HCT116 (cell line): ENCODE data around the gene ACTL7A. TPM values are rescaled to one million over a fixed set of nuclear protein-coding genes. Genes with fewer than 3 reads are reported as not detected.

Experiments used
- ATAC-seq: fragments of 200-7000 bp; cut with Tn5 transposase; 2 replicates; pipeline ENCODE4 v1.9.1; 2020; ENCODE audit warnings: mild to moderate bottlenecking, moderate library complexity
- BruUV-seq: library from RNA; stranded (reverse); fragments of 400-500 nt; replicated peaks from 2 replicates; lab custom pipeline; 2021; lab: Mats Ljungman, UMichigan
- CTCF ChIA-PET: fragments of 300-600 bp; sonication (Branson Sonifier 250); formaldehyde crosslinking; loops from one replicate; lab custom pipeline; 2021; ENCODE audit warnings: antibody characterized with exemption; lab: Charles Lee
- POLR2A ChIA-PET: fragments of 300-600, 350-600 bp; sonication (Branson Sonifier 250); formaldehyde crosslinking; loops from one replicate; lab custom pipeline; 2021; ENCODE audit warnings: antibody characterized with exemption; lab: Charles Lee
- RAD21 ChIA-PET, 2 experiments: fragments of 300-600 bp; sonication (Branson Sonifier 250); formaldehyde crosslinking; loops; one replicate each; lab custom pipeline; 2023; ENCODE audit warnings: low total read pairs in 2 of 2; ENCODE audit not compliant: uncharacterized antibody in 2 of 2, unreplicated experiment in 2 of 2, low non-redundant PET in 1 of 2; lab: Charles Lee
- DNase-seq: peaks from one replicate; pipeline ENCODE4 v3.0.0-alpha.2; 2010; ENCODE audit warnings: low read depth, low spot score
- H2AFZ ChIP-seq: fragments of 200-600 bp; shearing (Covaris generic), sonication (generic); 2 replicates; pipeline ENCODE4 v1.6.1; 2017; ENCODE audit warnings: low read depth, mixed run types, mixed read lengths, antibody characterized with exemption, low read length; ENCODE audit not compliant: poor library complexity, severe bottlenecking
- H3K27ac ChIP-seq: 2 replicates; pipeline ENCODE4 v1.5.1; 2012; ENCODE audit warnings: low read depth, low read length
- H3K27me3 ChIP-seq: fragments of 200-600 bp; sonication (generic); 2 replicates; pipeline ENCODE4 v1.6.1; 2016; ENCODE audit warnings: mixed run types, low read length, mixed read lengths; ENCODE audit not compliant: insufficient read depth
- H3K36me3 ChIP-seq, 2 experiments: fragments of 200-500 bp in 1 of 2; fragments of 200-600 bp in 1 of 2; sonication (Bioruptor generic) in 1 of 2; sonication (generic) in 1 of 2; 2 replicates each; pipeline versions ENCODE4 v1.5.1 to v1.6.1; 2014 to 2016; ENCODE audit warnings: low read length in 2 of 2, inconsistent platforms in 1 of 2, mixed read lengths in 1 of 2, mixed run types in 1 of 2; ENCODE audit not compliant: insufficient read depth in 2 of 2, control insufficient read depth in 1 of 2
- H3K4me1 ChIP-seq, 2 experiments: fragments of 200-600 bp in 1 of 2; sonication (generic) in 1 of 2; 2 replicates each; pipeline versions ENCODE4 v1.5.1 to v1.6.1; 2012 to 2017; ENCODE audit warnings: low read length in 2 of 2, inconsistent platforms in 1 of 2, mild to moderate bottlenecking in 1 of 2, mixed read lengths in 1 of 2, mixed run types in 1 of 2, moderate library complexity in 1 of 2; ENCODE audit not compliant: insufficient read depth in 2 of 2, control insufficient read depth in 1 of 2
- H3K4me2 ChIP-seq: fragments of 200-600 bp; sonication (generic); 2 replicates; pipeline ENCODE4 v1.6.1; 2017; ENCODE audit warnings: mixed run types, low read length, mixed read lengths
- H3K4me3 ChIP-seq, 2 experiments: fragments of 200-600 bp in 1 of 2; sonication (generic) in 1 of 2; replicated peaks in 1 of 2; 2 replicates each; pipeline ENCODE4 v1.5.1; 2011 to 2016; ENCODE audit warnings: low read length in 2 of 2, control low read depth in 1 of 2, low read depth in 1 of 2, mild to moderate bottlenecking in 1 of 2, mixed read lengths in 1 of 2, mixed run types in 1 of 2
- H3K79me2 ChIP-seq: fragments of 200-600 bp; sonication (generic); 2 replicates; pipeline ENCODE4 v1.6.1; 2017; ENCODE audit warnings: mild to moderate bottlenecking, mixed run types, low read length, moderate library complexity, mixed read lengths; ENCODE audit not compliant: insufficient read depth
- H3K9ac ChIP-seq: fragments of 200-600 bp; sonication (generic); 2 replicates; pipeline ENCODE4 v1.6.1; 2016; ENCODE audit warnings: low read length, mixed read lengths
- H3K9me2 ChIP-seq: fragments of 200-600 bp; sonication (generic), shearing (Covaris generic); 2 replicates; pipeline ENCODE4 v1.6.1; 2017; ENCODE audit warnings: mixed run types, mild to moderate bottlenecking, moderate library complexity; ENCODE audit not compliant: insufficient read depth
- H3K9me3 ChIP-seq, 2 experiments: fragments of 200-500 bp in 1 of 2; fragments of 200-600 bp in 1 of 2; sonication (Bioruptor generic) in 1 of 2; sonication (generic) in 1 of 2; 2 replicates each; pipeline ENCODE4 v1.6.1; 2014 to 2017; ENCODE audit warnings: low read length in 2 of 2, mixed read lengths in 2 of 2, inconsistent platforms in 1 of 2, low read depth in 1 of 2, mild to moderate bottlenecking in 1 of 2, mixed run types in 1 of 2, moderate library complexity in 1 of 2; ENCODE audit not compliant: control insufficient read depth in 1 of 2, insufficient read depth in 1 of 2
- H4K20me1 ChIP-seq: fragments of 200-600 bp; sonication (generic), shearing (Covaris generic); 2 replicates; pipeline ENCODE4 v1.6.1; 2017; ENCODE audit warnings: mixed run types, mild to moderate bottlenecking, moderate library complexity; ENCODE audit not compliant: insufficient read depth
- CEBPB ChIP-seq: IDR thresholded peaks from 2 replicates; pipeline ENCODE4 v1.6.1; 2012; ENCODE audit warnings: low read depth
- CTCF ChIP-seq, 3 experiments: fragments of 200-600 bp in 1 of 3; sonication (generic) in 1 of 3; IDR thresholded peaks in 2 of 3; conservative IDR thresholded peaks in 1 of 3; 2 replicates each; pipeline ENCODE4 v1.5.1; 2012 to 2017; ENCODE audit warnings: low read depth in 2 of 3, low read length in 2 of 3, antibody characterized with exemption in 1 of 3, borderline replicate concordance in 1 of 3, control low read depth in 1 of 3, mild to moderate bottlenecking in 1 of 3, mixed read lengths in 1 of 3, mixed run types in 1 of 3, moderate library complexity in 1 of 3; ENCODE audit not compliant: insufficient read depth in 1 of 3
- EZH2 ChIP-seq: fragments of 200-600 bp; sonication (generic); IDR thresholded peaks from 2 replicates; pipeline ENCODE4 v1.6.1; 2017; ENCODE audit warnings: antibody characterized with exemption, mixed run types
- EZH2phosphoT487 ChIP-seq: fragments of 200-600 bp; IDR thresholded peaks from 2 replicates; pipeline ENCODE4 v1.6.1; 2018; ENCODE audit warnings: antibody characterized with exemption, borderline replicate concordance
- FOSL1 ChIP-seq: IDR thresholded peaks from 2 replicates; pipeline ENCODE4 v1.6.1; 2012; ENCODE audit warnings: low read depth
- JUND ChIP-seq: IDR thresholded peaks from 2 replicates; pipeline ENCODE4 v1.6.1; 2012
- MAX ChIP-seq: IDR thresholded peaks from 2 replicates; pipeline ENCODE4 v1.6.1; 2012
- RAD21 ChIP-seq: IDR thresholded peaks from 2 replicates; pipeline ENCODE4 v1.6.1; 2012; ENCODE audit warnings: low read depth, mild to moderate bottlenecking
- REST ChIP-seq: IDR thresholded peaks from 2 replicates; pipeline ENCODE4 v1.6.1; 2012; ENCODE audit warnings: low read depth
- SIN3A ChIP-seq: IDR thresholded peaks from 2 replicates; pipeline ENCODE4 v1.6.1; 2012; ENCODE audit warnings: low read depth
- SP1 ChIP-seq: IDR thresholded peaks from 2 replicates; pipeline ENCODE4 v1.6.1; 2012; ENCODE audit warnings: low read depth
- ZBTB33 ChIP-seq: IDR thresholded peaks from 2 replicates; pipeline ENCODE4 v1.6.1; 2011; ENCODE audit warnings: mild to moderate bottlenecking, low read length, moderate library complexity; ENCODE audit not compliant: insufficient replicate concordance; ENCODE audit errors: extremely low read depth
- ZFX ChIP-seq: fragments of 450-650 bp; IDR thresholded peaks from 2 replicates; pipeline ENCODE4 v1.6.1; 2017
- ZNF274 ChIP-seq: fragments of 200-500 bp; sonication (Bioruptor generic); IDR thresholded peaks from 2 replicates; pipeline ENCODE4 v1.6.1; 2014; ENCODE audit warnings: mild to moderate bottlenecking, low read depth, low read length, inconsistent platforms
- intact Hi-C: fragments of 100-400 bp; cut with micrococcal nuclease; formaldehyde crosslinking; loops from 2 replicates; pipeline ENCODE4 v1.10.0; 2022
- total RNA-seq: library from RNA; stranded (reverse); gene quantifications from one replicate; pipeline ENCODE4 v1.2.1, GENCODE V29; 2021; ENCODE audit not compliant: unreplicated experiment

ACTL7A gene
- total RNA-seq, 1 experiment from 2014 or later: not detected

GRCh38 chr9:108854641-108855528, 7.2 kb upstream of the ACTL7A start (continued):
- no peak for TF ChIP-seq MAX
- TF ChIP-seq, all 23 proteins: peak for 0

- intact Hi-C loops: loop anchor here (10.0 kb wide), 1 partner anchor 469 kb away; the partner anchor contains the start of gene EPB41L4B
- no peaks in the 10 kb centered on the region for H3K27me3 ChIP-seq
- no peak for ATAC-seq
- no peak overlapping the region for H2AFZ ChIP-seq
- no peaks in the 10 kb centered on the region for H3K9me3 ChIP-seq
- POLR2A ChIA-PET: no interaction called here
- no peak overlapping the region for H3K27ac ChIP-seq
- no peaks in the 10 kb centered on the region for H4K20me1 ChIP-seq
- RAD21 ChIA-PET: no interaction called here
- peaks cover 0 to 11% of the 10 kb centered on the region in 2 experiments; a peak in 2 of 4 replicates for H3K4me1 ChIP-seq
- no peaks in the 10 kb centered on the region for H3K79me2 ChIP-seq
- BruUV-seq: no TSS peak
- TF ChIP-seq EZH2phosphoT487: no peak
- no peak for TF ChIP-seq JUND
- no peak for TF ChIP-seq SP1
- no peak for TF ChIP-seq ZBTB33
- no peak for TF ChIP-seq RAD21
- no peak for TF ChIP-seq SIN3A
- TF ChIP-seq MAX: no peak
- TF ChIP-seq EZH2: no peak
- no peak for TF ChIP-seq ZFX
- no peak for TF ChIP-seq FOSL1
- no peak for TF ChIP-seq ZNF274
- TF ChIP-seq CTCF (IDR thresholded peaks at IDR 0.05 in 2 of 3, conservative IDR thresholded peaks at IDR 0.05 in 1 of 3; ENCODE audit: borderline replicate concordance in 1 of 3, insufficient read depth in 1 of 3, low read depth in 2 of 3, low read length in 2 of 3): no peak
- TF ChIP-seq REST: no peak
- no peak for TF ChIP-seq CEBPB
- TF ChIP-seq, all 23 proteins: peak for 0
- Histone ChIP-seq H3K4me3 (no peak overlapping the region), H3K9me2 (no peaks in the 10 kb centered on the region), H3K36me3 (no peaks in the 10 kb centered on the region), H3K9ac (no peak overlapping the region), H3K4me2 (no peak overlapping the region)
- no peak for DNase-seq
- CTCF ChIA-PET: no interaction called here
Measured at GRCh38 chr9:108855529-108855886, 6.6 kb upstream of the ACTL7A start.
